ENCODE measurements around the gene FXYD3.
A peak's percentile ranks its signal among the peaks of the same experiment; 100 is the strongest.

The FXYD3 gene

GRCh38 chr19:35134601-35135242 lies 19.1 kb downstream of the FXYD3 start, which contains the start of gene LGI4:
LGI4 (minus strand) TSS chr19:35135059; CDS start chr19:35134680, 379 bp downstream.
- TF ChIP-seq TAF1 (IDR thresholded peaks at IDR 0.05; ENCODE audit: borderline replicate concordance, insufficient read depth, low read length) (no peak), POLR2AphosphoS5 (IDR thresholded peaks at IDR 0.05; ENCODE audit: low read depth, low read length) (no peak), SIN3A (IDR thresholded peaks at IDR 0.05; ENCODE audit: borderline replicate concordance, insufficient read depth, low read length) (no peak), REST (IDR thresholded peaks at IDR 0.05; ENCODE audit: insufficient read depth in 1 of 2, low read depth in 2 of 2, low read length in 2 of 2) (no peak), FOXP2 (optimal IDR thresholded peaks at IDR 0.05; ENCODE audit: borderline replicate concordance, extremely low read depth, extremely low read length, insufficient read depth) (no peak)

DNA sequence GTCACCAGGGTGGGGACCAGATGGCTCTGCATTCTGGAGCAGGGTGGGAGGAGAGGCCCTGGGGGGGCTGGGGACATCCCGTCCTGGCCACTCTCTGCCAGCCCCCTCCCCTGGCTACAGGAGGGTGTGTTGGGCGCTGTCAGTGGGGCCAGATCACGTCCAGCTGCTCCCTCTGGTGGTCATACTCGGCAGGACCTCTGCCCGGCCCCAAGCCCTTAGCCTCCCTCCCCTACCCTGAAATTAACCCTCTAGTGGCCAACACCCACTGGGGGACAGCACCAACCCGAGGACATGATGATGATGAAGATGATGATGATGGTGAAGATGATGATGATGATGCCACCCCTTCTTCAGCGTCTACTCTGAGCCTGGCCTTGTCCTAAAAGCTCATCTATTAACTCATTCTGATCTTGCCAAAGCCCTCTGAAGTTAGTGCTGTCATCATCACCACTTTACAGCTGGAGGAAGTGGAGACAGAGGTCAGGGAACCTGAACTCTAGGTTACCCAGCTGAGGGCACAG lies 19.8 kb downstream of the FXYD3 start:
- no peak for TF ChIP-seq SIN3A (IDR thresholded peaks at IDR 0.05; ENCODE audit: borderline replicate concordance, insufficient read depth, low read length)
- no peak for TF ChIP-seq TAF1 (IDR thresholded peaks at IDR 0.05; ENCODE audit: borderline replicate concordance, insufficient read depth, low read length)
- no peak for TF ChIP-seq POLR2AphosphoS5 (IDR thresholded peaks at IDR 0.05; ENCODE audit: low read depth, low read length)
- 0 out of 4 replicates have a peak, but pooled peaks of 1 of the 2 experiments have one; percentile 51 for TF ChIP-seq REST (IDR thresholded peaks at IDR 0.05; ENCODE audit: insufficient read depth in 1 of 2, low read depth in 2 of 2, low read length in 2 of 2)
- TF ChIP-seq FOXP2 (optimal IDR thresholded peaks at IDR 0.05; ENCODE audit: borderline replicate concordance, extremely low read depth, extremely low read length, insufficient read depth), result peak; percentile 33

DNA sequence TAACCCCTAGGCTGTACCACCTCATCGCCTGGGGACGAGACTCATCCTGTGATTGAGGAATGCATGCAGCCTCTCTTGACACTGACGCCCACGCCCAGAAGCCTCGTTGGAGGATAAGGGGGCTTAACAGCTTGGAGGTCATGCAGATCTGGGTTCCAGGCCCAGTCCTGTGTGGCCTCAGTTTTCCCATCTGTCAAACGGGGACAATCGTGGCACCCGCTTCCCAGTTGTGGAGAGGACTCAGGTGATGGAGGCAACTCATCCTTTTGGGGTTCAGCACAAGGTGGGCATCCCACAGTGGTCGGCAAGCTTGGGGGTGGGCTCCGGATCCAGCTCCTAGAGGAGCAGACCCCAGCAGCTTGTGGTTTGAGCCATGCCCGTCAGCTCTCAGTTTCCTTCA lies 20.6 kb downstream of the FXYD3 start:
- no peak for TF ChIP-seq REST (IDR thresholded peaks at IDR 0.05; ENCODE audit: insufficient read depth in 1 of 2, low read depth in 2 of 2, low read length in 2 of 2)
- no peak for TF ChIP-seq FOXP2 (optimal IDR thresholded peaks at IDR 0.05; ENCODE audit: borderline replicate concordance, extremely low read depth, extremely low read length, insufficient read depth)
- no peak for TF ChIP-seq POLR2AphosphoS5 (IDR thresholded peaks at IDR 0.05; ENCODE audit: low read depth, low read length)
- TF ChIP-seq TAF1 (IDR thresholded peaks at IDR 0.05; ENCODE audit: borderline replicate concordance, insufficient read depth, low read length), result no peak
- TF ChIP-seq SIN3A (IDR thresholded peaks at IDR 0.05; ENCODE audit: borderline replicate concordance, insufficient read depth, low read length), result no peak

DNA sequence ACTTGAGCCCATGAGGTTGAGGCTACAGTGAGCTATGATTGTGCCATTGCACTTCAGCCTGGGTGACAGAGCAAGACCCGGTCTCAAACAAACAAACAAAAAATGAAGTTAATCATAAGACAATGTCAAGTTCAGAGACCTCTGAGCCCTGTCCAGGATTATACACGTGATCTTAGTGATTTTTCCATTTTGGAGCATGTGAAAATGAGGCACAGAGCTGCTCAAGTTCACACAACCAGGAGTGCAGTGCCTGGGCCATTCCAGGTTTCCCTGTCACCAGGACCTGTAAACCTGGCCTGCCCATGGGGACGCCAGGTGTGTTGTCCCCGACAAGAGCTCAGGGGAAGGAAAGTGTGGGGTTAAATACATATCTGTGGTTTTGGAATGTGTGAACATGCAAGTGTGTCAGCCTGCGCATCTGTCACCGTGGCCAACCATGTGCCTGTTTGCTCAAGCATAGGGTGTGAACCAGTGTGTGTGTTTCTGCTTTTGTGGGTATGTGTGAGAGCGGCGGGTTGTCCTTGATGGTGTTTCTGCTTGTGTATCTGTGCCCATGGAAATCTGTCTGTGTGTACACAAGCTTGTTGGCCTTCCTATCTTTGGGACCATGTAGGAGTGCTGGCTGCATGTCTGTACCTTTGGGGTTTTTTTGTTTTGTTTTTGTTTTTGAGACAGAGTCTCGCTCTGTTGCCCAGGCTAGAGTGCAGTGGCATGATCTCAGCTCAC lies 21.5 kb downstream of the FXYD3 start:
- TF ChIP-seq SIN3A (IDR thresholded peaks at IDR 0.05; ENCODE audit: borderline replicate concordance, insufficient read depth, low read length) (no peak), FOXP2 (optimal IDR thresholded peaks at IDR 0.05; ENCODE audit: borderline replicate concordance, extremely low read depth, extremely low read length, insufficient read depth) (no peak), REST (IDR thresholded peaks at IDR 0.05; ENCODE audit: insufficient read depth in 1 of 2, low read depth in 2 of 2, low read length in 2 of 2) (no peak)

Data from PFSK-1 (cell line).